Activated CD8-positive, alpha-beta T cell treated with anti-CD3 and anti-CD28 coated beads, Interleukin-2, amount 10 ng/mL, durations not matched to agents 7 days and 5 days (primary cell): ENCODE data around the gene RUSC2. TPM values are rescaled to one million over a fixed set of nuclear protein-coding genes. Genes with fewer than 3 reads are reported as not detected.
"Not testable (repeated sequence)": the region's sequence is repeated elsewhere in the genome, so short reads cannot be mapped to it uniquely, and the experiment has no call there.

Experiments
- ATAC-seq: fragments of 150-1000 bp; cut with Tn5 transposase; one replicate; pipeline ENCODE4 v1.10.0; 2021; ENCODE audit warnings: moderate library complexity
- CTCF ChIA-PET: fragments of 350-600 bp; sonication (Branson Sonifier 250); formaldehyde crosslinking; loops from one replicate; lab custom pipeline; 2021; ENCODE audit warnings: antibody characterized with exemption; lab: Charles Lee
- POLR2A ChIA-PET: fragments of 350-600 bp; sonication (Branson Sonifier 250); formaldehyde crosslinking; loops from one replicate; lab custom pipeline; 2021; ENCODE audit warnings: antibody characterized with exemption; lab: Charles Lee
- DNase-seq: peaks from one replicate; pipeline ENCODE4 v3.0.0-alpha.2; 2020
- H3K27ac Mint-ChIP-seq: one replicate; pipeline ENCODE4 v1.8.0; 2021; ENCODE audit warnings: mild to moderate bottlenecking, mixed read lengths
- H3K27me3 Mint-ChIP-seq: one replicate; pipeline ENCODE4 v1.8.0; 2021; ENCODE audit warnings: low read depth, mixed read lengths
- H3K36me3 Mint-ChIP-seq: one replicate; pipeline ENCODE4 v1.8.0; 2021; ENCODE audit warnings: low read depth, mixed read lengths
- H3K4me1 Mint-ChIP-seq: one replicate; pipeline ENCODE4 v1.8.0; 2021; ENCODE audit warnings: low read depth, mixed read lengths
- H3K4me3 Mint-ChIP-seq: one replicate; pipeline ENCODE4 v1.8.0; 2021; ENCODE audit warnings: mild to moderate bottlenecking, mixed read lengths
- H3K9me3 Mint-ChIP-seq: one replicate; pipeline ENCODE4 v1.8.0; 2022; ENCODE audit warnings: mixed read lengths; ENCODE audit not compliant: insufficient read depth
- total RNA-seq, 2 experiments: library from RNA; stranded (reverse); gene quantifications; one replicate each; pipeline ENCODE4 v1.2.3, GENCODE V29; 2021

RUSC2 gene
- total RNA-seq, 2 experiments from 2014 or later: 1.9 to 2.3 TPM

- no peaks in the 10 kb centered on the region for H3K4me1 Mint-ChIP-seq
- POLR2A ChIA-PET: no interaction called here
- ATAC-seq (no peak), DNase-seq (no peak)
- H3K9me3 Mint-ChIP-seq: no peaks in the 10 kb centered on the region
- CTCF ChIA-PET: interaction anchor here (1.6 kb wide), 1 partner anchor 11 kb away, joined by 4 read pairs; no protein-coding TSS in a partner anchor
- no peak overlapping the region for H3K4me3 Mint-ChIP-seq
- H3K27me3 Mint-ChIP-seq: peaks cover 4% of the 10 kb centered on the region
- no peaks in the 10 kb centered on the region for H3K36me3 Mint-ChIP-seq
- H3K27ac Mint-ChIP-seq: no peak overlapping the region
Observed at GRCh38 chr9:35529161-35529823, 39.4 kb downstream of the RUSC2 start.

GRCh38 chr9:35533398-35533797 is 43.5 kb downstream of the RUSC2 start:
- no peak for ATAC-seq
- ChIA-PET POLR2A (no interaction called here), CTCF (interaction anchor here (1.0 kb wide), 1 partner anchor 20 kb away, joined by 3 read pairs; no protein-coding TSS in a partner anchor)
- Mint-ChIP-seq H3K27me3 (peaks cover 5% of the 10 kb centered on the region), H3K9me3 (no peaks in the 10 kb centered on the region), H3K27ac (no peak overlapping the region), H3K4me1 (no peaks in the 10 kb centered on the region), H3K36me3 (no peaks in the 10 kb centered on the region), H3K4me3 (no peak overlapping the region)
- DNase-seq: no peak

- H3K9me3 Mint-ChIP-seq, ATAC-seq, H3K4me3 Mint-ChIP-seq, DNase-seq, H3K27me3 Mint-ChIP-seq, H3K27ac Mint-ChIP-seq, POLR2A ChIA-PET, H3K36me3 Mint-ChIP-seq, CTCF ChIA-PET, H3K4me1 Mint-ChIP-seq: not testable (repeated sequence)
Observed at GRCh38 chr9:35534921-35535320, 45.0 kb downstream of the RUSC2 start.

- CTCF ChIA-PET: interaction anchor here (3.6 kb wide), 1 partner anchor 16 kb away, joined by 17 read pairs; no protein-coding TSS in a partner anchor
- Mint-ChIP-seq H3K27ac (no peak overlapping the region), H3K4me1 (no peaks in the 10 kb centered on the region), H3K9me3 (no peaks in the 10 kb centered on the region), H3K27me3 (peaks cover 12% of the 10 kb centered on the region), H3K36me3 (no peaks in the 10 kb centered on the region), H3K4me3 (no peak overlapping the region)
- DNase-seq: no peak
- ATAC-seq: no peak
- POLR2A ChIA-PET: no interaction called here
Observed at GRCh38 chr9:35537913-35538312, 48.0 kb downstream of the RUSC2 start.

GRCh38 chr9:35538361-35539234 is 48.7 kb downstream of the RUSC2 start:
- DNase-seq: no peak
- ChIA-PET POLR2A (no interaction called here), CTCF (interaction anchor here (0.6 to 3.6 kb wide), 2 partner anchors 16 to 1770 kb away, joined by 3 to 17 read pairs; no protein-coding TSS in a partner anchor)
- H3K27me3 Mint-ChIP-seq: peaks cover 12% of the 10 kb centered on the region
- no peak for ATAC-seq
- no peaks in the 10 kb centered on the region for H3K9me3 Mint-ChIP-seq
- no peaks in the 10 kb centered on the region for H3K4me1 Mint-ChIP-seq
- H3K27ac Mint-ChIP-seq: no peak overlapping the region
- H3K36me3 Mint-ChIP-seq: no peaks in the 10 kb centered on the region
- H3K4me3 Mint-ChIP-seq: no peak overlapping the region

Other genes with a start within 250 kb of the RUSC2 start
- gene TESK1, start 115.2 kb downstream of the RUSC2 start, total RNA-seq: 10 to 100 TPM; 41.6 to 47.1 TPM
- gene CD72, start 128.3 kb downstream of the RUSC2 start, total RNA-seq: 10 to 100 TPM; 11.6 to 15.0 TPM
- 100 to 1,000 TPM; 213 to 220 TPM for gene SIT1, start 160.8 kb downstream of the RUSC2 start, total RNA-seq
- over 10,000 TPM in 1 of 2 experiments, 1,000 to 10,000 TPM in 1; 7,126 to 12,592 TPM for gene RMRP, start 167.9 kb downstream of the RUSC2 start, total RNA-seq
- 10 to 100 TPM; 34.8 to 36.8 TPM for gene CCDC107, start 168.2 kb downstream of the RUSC2 start, total RNA-seq
- gene ARHGEF39, start 175.1 kb downstream of the RUSC2 start, total RNA-seq: 10 to 100 TPM; 17.2 to 17.3 TPM
- 1 to 10 TPM in 1 of 2 experiments, under 1 TPM in 1; 0.50 to 1.3 TPM for gene CA9, start 183.8 kb downstream of the RUSC2 start, total RNA-seq
- 10 to 100 TPM; 12.0 to 12.8 TPM for gene TPM2, start 199.8 kb downstream of the RUSC2 start, total RNA-seq
- 100 to 1,000 TPM; 448 to 450 TPM for gene TLN1, start 242.1 kb downstream of the RUSC2 start, total RNA-seq
- gene CREB3, start 242.6 kb downstream of the RUSC2 start, total RNA-seq: 10 to 100 TPM; 21.6 to 21.7 TPM